Naive thymus-derived CD4-positive, alpha-beta T cell (primary cell): Measurements from ENCODE around the gene MRPL23. TPM values are rescaled to one million over a fixed set of nuclear protein-coding genes. Genes with fewer than 3 reads are reported as not detected.

Experiments used
- ATAC-seq: fragments of 150-1000 bp; cut with Tn5 transposase; 2 replicates; pipeline ENCODE4 v1.10.0; 2021; ENCODE audit warnings: mild to moderate bottlenecking, moderate library complexity
- CTCF ChIA-PET: fragments of 350-600 bp; sonication (Branson Sonifier 250); formaldehyde crosslinking; loops from one replicate; lab custom pipeline; 2021; ENCODE audit warnings: antibody characterized with exemption; lab: Charles Lee
- POLR2A ChIA-PET: fragments of 350-600 bp; sonication (Branson Sonifier 250); formaldehyde crosslinking; loops from one replicate; lab custom pipeline; 2021; ENCODE audit warnings: antibody characterized with exemption, inconsistent platforms; lab: Charles Lee
- DNase-seq, 9 donors: peaks; one replicate each; pipeline versions ENCODE4 v3.0.0 to v3.0.0-alpha.2; 2020 to 2022; ENCODE audit warnings: mixed read lengths in 1 of 9
- H3K27ac ChIP-seq: one replicate; pipeline ENCODE4 v1.7.0; 2013; ENCODE audit warnings: mild to moderate bottlenecking, low read depth, low read length, moderate library complexity
- H3K27me3 ChIP-seq, 2 donors: one replicate each; pipeline ENCODE4 v1.7.0; 2013; ENCODE audit warnings: low read length in 2 of 2, mild to moderate bottlenecking in 2 of 2, moderate library complexity in 2 of 2; ENCODE audit not compliant: control insufficient read depth in 2 of 2, insufficient read depth in 2 of 2
- H3K36me3 ChIP-seq, 3 experiments: 1 replicate in 2 of 3; 2 replicates in 1 of 3; pipeline ENCODE4 v1.7.0; 2013; ENCODE audit warnings: low read length in 3 of 3, mild to moderate bottlenecking in 3 of 3, moderate library complexity in 1 of 3; ENCODE audit not compliant: insufficient read depth in 3 of 3, control insufficient read depth in 2 of 3
- H3K4me1 ChIP-seq, 2 donors: one replicate each; pipeline ENCODE4 v1.7.0; 2013; ENCODE audit warnings: low read length in 2 of 2, mild to moderate bottlenecking in 2 of 2, moderate library complexity in 1 of 2; ENCODE audit not compliant: control insufficient read depth in 2 of 2, insufficient read depth in 2 of 2
- H3K4me3 ChIP-seq: 2 replicates; pipeline ENCODE4 v1.7.0; 2013; ENCODE audit warnings: mild to moderate bottlenecking, low read length
- H3K9me3 ChIP-seq, 3 experiments: 1 replicate in 2 of 3; 2 replicates in 1 of 3; pipeline ENCODE4 v1.7.0; 2013; ENCODE audit warnings: low read length in 3 of 3; ENCODE audit not compliant: control insufficient read depth in 2 of 3
- H3K27ac Mint-ChIP-seq, 9 donors: one replicate each; pipeline ENCODE4 v1.8.0; 2020 to 2022; ENCODE audit warnings: mixed read lengths in 9 of 9, mild to moderate bottlenecking in 8 of 9, moderate library complexity in 5 of 9, inconsistent platforms in 2 of 9
- H3K27me3 Mint-ChIP-seq, 5 donors: one replicate each; pipeline ENCODE4 v1.8.0; 2021 to 2022; ENCODE audit warnings: mixed read lengths in 5 of 5, mild to moderate bottlenecking in 1 of 5
- H3K36me3 Mint-ChIP-seq, 5 donors: one replicate each; pipeline ENCODE4 v1.8.0; 2020 to 2022; ENCODE audit warnings: mixed read lengths in 5 of 5, mild to moderate bottlenecking in 3 of 5, inconsistent platforms in 1 of 5
- H3K4me1 Mint-ChIP-seq, 7 donors: one replicate each; pipeline ENCODE4 v1.8.0; 2020 to 2022; ENCODE audit warnings: mixed read lengths in 7 of 7, mild to moderate bottlenecking in 3 of 7, inconsistent platforms in 1 of 7
- H3K4me3 Mint-ChIP-seq, 10 donors: one replicate each; pipeline ENCODE4 v1.8.0; 2020 to 2022; ENCODE audit warnings: mild to moderate bottlenecking in 10 of 10, mixed read lengths in 10 of 10, moderate library complexity in 6 of 10, inconsistent platforms in 2 of 10
- H3K9me3 Mint-ChIP-seq, 11 donors: one replicate each; pipeline ENCODE4 v1.8.0; 2020 to 2022; ENCODE audit warnings: mixed read lengths in 11 of 11, mild to moderate bottlenecking in 4 of 11, inconsistent platforms in 1 of 11, moderate library complexity in 1 of 11
- intact Hi-C, 2 donors: fragments of 100-400 bp; cut with micrococcal nuclease; formaldehyde crosslinking; loops; one replicate each; pipeline ENCODE4 v1.15.1; 2023
- polyA plus RNA-seq, 2 donors: library from polyadenylated mRNA; unstranded; fragments of 300-500 nt; fragmentation: Illumina TruSeq; gene quantifications; one replicate each; pipeline ENCODE4 v1.2.3, GENCODE V29; 2021
- total RNA-seq, 6 experiments: library from RNA in 5 of 6; stranded (reverse) in 5 of 6; gene quantifications; 1 replicate in 5 of 6; 2 replicates in 1 of 6; pipeline ENCODE4 v1.2.3 and lab custom pipeline; 2021 to 2026

Gene MRPL23
- total and polyA plus RNA-seq, 7 experiments from 2014 or later: 11.3 to 54.8 (median 46.9) TPM

DNA sequence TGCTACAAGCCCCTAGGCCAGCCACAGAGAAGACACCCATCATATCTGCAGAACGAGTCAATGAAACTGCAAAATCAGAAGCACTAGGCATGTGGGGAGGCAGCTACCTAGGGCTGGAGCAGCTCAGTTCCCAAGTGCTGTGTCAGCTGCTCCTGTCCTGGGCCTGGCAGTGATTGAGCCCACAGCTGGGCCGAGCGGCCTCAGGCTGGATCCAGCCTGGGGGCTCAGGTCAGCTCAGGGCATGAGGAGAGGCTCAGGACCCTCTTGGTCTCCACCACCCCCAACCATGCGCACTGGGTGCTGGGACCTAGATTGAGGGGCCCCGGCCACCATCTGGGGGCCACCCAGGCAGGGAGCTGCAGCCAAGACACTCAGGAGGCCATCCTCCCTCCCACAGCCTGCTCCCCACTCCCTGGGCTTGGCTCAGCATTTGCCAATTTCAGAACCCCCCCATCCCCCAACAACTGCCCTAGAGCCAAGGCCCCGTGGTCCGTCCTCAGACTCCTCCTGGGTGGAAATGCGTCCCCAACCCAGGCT, 30.1 kb upstream of the MRPL23 start:
- CTCF ChIA-PET: interaction anchor here (1.1 to 1.6 kb wide), 2 partner anchors 26 to 35 kb away, joined by 5 read pairs; partner anchors contain the start of gene PRR33
- intact Hi-C loops: loop anchor here (5.0 kb wide), 2 partner anchors 35 to 65 kb away; partner anchors contain the start of gene LSP1 (in 2 of the 2)
- no peak for DNase-seq

DNA sequence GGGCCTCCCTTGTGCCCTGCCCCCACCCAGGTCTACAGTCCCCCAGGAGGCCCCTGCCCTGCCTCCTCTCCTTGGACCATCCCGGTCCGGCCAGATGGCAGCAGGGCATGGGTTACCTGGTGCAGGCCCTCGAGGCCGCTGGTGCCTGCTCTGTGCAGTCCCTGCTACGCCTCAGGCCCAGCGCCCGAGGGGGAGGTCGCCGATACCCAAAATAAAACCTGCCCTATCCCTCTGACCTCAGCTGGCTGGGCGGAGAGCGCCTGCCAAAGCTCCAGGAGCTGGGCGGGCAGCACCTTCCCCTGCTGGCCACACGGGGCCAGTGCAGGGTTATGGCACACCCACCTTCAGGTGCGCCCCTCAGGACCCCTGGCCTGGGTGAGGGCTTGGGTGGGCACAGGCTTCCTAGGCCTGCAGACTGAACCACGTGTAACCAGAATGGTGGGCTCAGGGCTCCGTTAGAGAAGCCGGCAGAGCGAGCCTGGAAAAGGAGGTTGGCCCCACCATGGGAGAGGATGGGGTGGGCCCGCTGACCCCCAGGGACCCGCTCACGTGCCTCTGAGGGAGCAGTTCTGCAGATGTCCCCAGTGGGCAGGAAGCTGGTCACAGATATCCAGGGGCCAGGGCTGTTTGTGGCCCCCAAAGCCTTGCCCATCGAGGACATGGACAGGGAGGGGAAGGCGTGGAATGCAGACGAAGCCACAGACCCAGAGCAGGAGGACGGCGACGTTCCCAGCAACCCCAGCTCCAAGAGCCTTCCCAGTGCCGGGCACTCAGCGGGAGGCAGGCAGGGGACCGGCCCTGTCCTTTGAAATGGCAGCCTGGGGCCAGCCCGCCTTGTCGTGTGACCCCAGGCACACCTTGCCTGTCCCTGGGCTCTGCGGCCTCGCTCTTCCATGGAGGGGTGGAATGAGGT, 29.4 kb upstream of the MRPL23 start:
- Histone ChIP-seq H3K4me1 (no peaks in the 10 kb centered on the region), H3K4me3 (no peak overlapping the region), H3K27ac (no peak overlapping the region), H3K36me3 (no peaks in the 10 kb centered on the region), H3K9me3 (no peaks in the 10 kb centered on the region), H3K27me3 (no peaks in the 10 kb centered on the region)
- peak in 1 of 9 donors; percentile 19 for DNase-seq
- Mint-ChIP-seq H3K4me3 (no peak overlapping the region), H3K4me1 (peaks cover 8 to 32% (median 14%) of the 10 kb centered on the region in 7 donors), H3K9me3 (peaks cover 0 to 3% (median 0%) of the 10 kb centered on the region in 11 donors), H3K27me3 (peaks cover 0 to 15% (median 11%) of the 10 kb centered on the region in 5 donors), H3K27ac (peak overlapping the region in 1 of 9 donors; percentile 5), H3K36me3 (peaks cover 0 to 7% (median 0%) of the 10 kb centered on the region in 5 donors)
- POLR2A ChIA-PET: interaction anchor here (0.9 to 2.8 kb wide), 5 partner anchors 27 to 67 kb away, joined by 3 to 41 read pairs (median 9); partner anchors contain the start of genes LSP1 and PRR33
- CTCF ChIA-PET: interaction anchor here (1.1 to 1.6 kb wide), 2 partner anchors 27 to 36 kb away, joined by 5 read pairs; partner anchors contain the start of gene PRR33
- intact Hi-C loops: loop anchor here (1.0 to 5.0 kb wide), 3 partner anchors 35 to 80 kb away; partner anchors contain the start of gene LSP1 (in 2 of the 2)
- ATAC-seq: peak; percentile 50

More for the DNA sequence above, 30.1 kb upstream of the MRPL23 start:
- Mint-ChIP-seq H3K36me3 (peaks cover 0 to 7% (median 0%) of the 10 kb centered on the region in 5 donors), H3K27ac (peak overlapping the region in 5 of 9 donors; percentile 8 to 78 (median 28)), H3K4me3 (no peak overlapping the region), H3K27me3 (peaks cover 0 to 15% (median 11%) of the 10 kb centered on the region in 5 donors), H3K4me1 (peaks cover 5 to 32% (median 13%) of the 10 kb centered on the region in 7 donors), H3K9me3 (peaks cover 0 to 3% (median 0%) of the 10 kb centered on the region in 11 donors)
- no peaks in the 10 kb centered on the region for H3K4me1 ChIP-seq
- POLR2A ChIA-PET: interaction anchor here (1.0 to 2.8 kb wide), 5 partner anchors 26 to 72 kb away, joined by 3 to 41 read pairs (median 9); partner anchors contain the start of genes LSP1 and PRR33
- no peaks in the 10 kb centered on the region for H3K9me3 ChIP-seq
- no peaks in the 10 kb centered on the region for H3K27me3 ChIP-seq
- peak; percentile 15 for ATAC-seq
- H3K36me3 ChIP-seq: no peaks in the 10 kb centered on the region
- H3K4me3 ChIP-seq: no peak overlapping the region
- no peak overlapping the region for H3K27ac ChIP-seq

DNA sequence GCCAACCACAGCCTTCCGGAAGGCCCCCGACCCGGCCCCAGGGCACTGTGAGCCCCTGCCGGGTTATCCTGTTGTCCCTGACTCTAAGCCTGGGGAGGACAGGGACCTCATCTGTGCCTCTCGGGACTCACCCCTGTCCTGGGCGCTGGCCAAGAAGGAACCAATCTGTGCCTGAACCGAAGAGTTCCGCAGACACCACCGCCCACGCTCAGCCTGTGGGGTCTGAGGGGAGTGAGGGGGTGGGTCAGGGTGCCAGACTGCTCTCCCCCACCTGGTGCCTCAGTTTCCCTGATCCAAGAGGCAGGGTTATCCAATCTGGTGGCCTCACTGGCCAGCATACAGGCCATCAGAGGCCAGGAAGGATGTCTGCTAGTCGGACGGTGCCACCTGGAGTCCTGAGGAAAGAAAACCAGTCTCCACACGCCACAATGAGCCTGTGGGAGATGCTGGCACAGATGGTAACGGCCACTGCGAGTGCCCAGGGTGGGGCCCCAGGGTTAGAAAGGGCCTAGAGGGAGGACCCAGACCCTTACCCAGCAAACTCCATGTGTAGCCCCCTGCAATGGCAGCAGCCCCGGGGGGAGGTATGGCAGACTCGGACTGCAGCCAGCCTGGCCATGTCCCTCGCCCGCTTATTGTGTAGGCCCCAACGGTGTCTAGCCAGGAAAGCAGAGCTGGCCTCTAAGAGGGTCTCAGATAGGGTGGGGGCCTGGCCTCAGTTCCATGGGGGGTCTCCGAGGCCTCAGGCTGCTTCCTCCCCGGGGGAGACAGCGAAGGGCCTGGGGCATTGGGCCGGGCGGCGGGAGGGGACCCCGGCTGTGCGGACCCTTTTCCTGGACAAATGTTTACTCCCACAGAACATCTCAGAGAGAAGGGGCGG, 28.5 kb upstream of the MRPL23 start:
- H3K4me3 Mint-ChIP-seq: no peak overlapping the region

DNA sequence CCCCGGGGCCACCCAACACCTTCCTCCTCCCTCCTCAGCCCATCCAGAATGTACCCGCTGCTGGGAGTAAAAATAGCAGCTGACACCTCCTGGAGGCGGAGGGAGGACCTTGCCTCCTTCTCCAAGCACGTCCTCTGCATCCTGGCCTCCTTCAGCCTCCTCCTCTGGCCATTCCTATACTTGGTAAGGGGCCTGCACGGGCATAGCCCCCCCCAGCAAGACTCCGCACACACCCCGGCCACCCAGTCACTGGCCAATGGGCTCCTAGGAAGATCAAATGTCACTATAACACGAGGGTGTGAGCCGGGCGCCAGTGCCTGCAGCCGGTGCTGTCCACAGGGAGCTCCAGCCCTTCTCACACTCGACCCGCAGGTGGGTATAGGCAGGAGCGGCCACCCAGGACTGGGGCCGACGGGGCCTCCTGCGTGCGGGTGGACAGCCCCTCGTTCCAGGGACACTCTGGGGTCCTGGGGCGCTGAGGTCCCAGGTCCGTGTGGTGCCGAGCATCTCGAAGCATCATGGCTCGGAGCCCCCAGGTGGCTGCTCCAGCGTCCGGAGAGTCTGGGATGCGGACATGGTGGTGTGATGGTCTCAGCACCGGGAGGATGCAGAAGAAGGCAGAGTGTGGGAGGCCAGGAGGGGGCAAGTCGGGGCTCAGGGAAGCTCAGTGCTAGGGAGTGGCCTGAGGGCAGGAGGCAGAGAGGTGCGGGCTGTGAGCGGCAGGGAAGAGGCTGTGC, 27.6 kb upstream of the MRPL23 start, which contains the start of gene TNNT3:
TNNT3 (plus strand) TSS at position 313 of the 737 bp plus-strand sequence. CDS start 3,172 bp downstream, outside the sequence.
- no peak within 1 kb of the TSS for H3K4me3 ChIP-seq
- no peak within 1 kb of the TSS for H3K4me3 Mint-ChIP-seq
- POLR2A ChIA-PET: interaction anchor here (0.7 to 0.9 kb wide), 2 partner anchors 27 to 71 kb away, joined by 3 to 5 read pairs; no protein-coding TSS in a partner anchor
- no peak for ATAC-seq
- intact Hi-C loops: loop anchor here (5.0 kb wide), 2 partner anchors 37 to 67 kb away; partner anchors contain the start of gene LSP1 (in 2 of the 2)
- DNase-seq: no peak
- CTCF ChIA-PET: interaction anchor here (0.6 kb wide), 1 partner anchor 36 kb away, joined by 4 read pairs; no protein-coding TSS in a partner anchor
- no peaks in the 10 kb centered on the region for H3K9me3 ChIP-seq
- H3K27me3 ChIP-seq: no peaks in the 10 kb centered on the region
- peaks cover 9 to 32% (median 21%) of the 10 kb centered on the region in 7 donors for H3K4me1 Mint-ChIP-seq
- no peak within 1 kb of the TSS for H3K27ac ChIP-seq
- H3K27ac Mint-ChIP-seq: peak within 1 kb of the TSS in 2 of 9 donors; percentile 13 to 25
- H3K27me3 Mint-ChIP-seq: peaks cover 0 to 14% (median 8%) of the 10 kb centered on the region in 5 donors
- no peaks in the 10 kb centered on the region for H3K36me3 ChIP-seq
- peaks cover 0 to 7% (median 0%) of the 10 kb centered on the region in 5 donors for H3K36me3 Mint-ChIP-seq
- no peaks in the 10 kb centered on the region for H3K4me1 ChIP-seq
- H3K9me3 Mint-ChIP-seq: peaks cover 0 to 3% (median 0%) of the 10 kb centered on the region in 11 donors

More for the DNA sequence above, 28.5 kb upstream of the MRPL23 start:
- Histone ChIP-seq H3K4me3 (no peak overlapping the region), H3K4me1 (no peaks in the 10 kb centered on the region), H3K27me3 (no peaks in the 10 kb centered on the region), H3K9me3 (no peaks in the 10 kb centered on the region), H3K36me3 (no peaks in the 10 kb centered on the region), H3K27ac (no peak overlapping the region)
- Mint-ChIP-seq H3K9me3 (peaks cover 0 to 3% (median 0%) of the 10 kb centered on the region in 11 donors), H3K27me3 (peaks cover 0 to 17% (median 11%) of the 10 kb centered on the region in 5 donors), H3K36me3 (peaks cover 0 to 7% (median 0%) of the 10 kb centered on the region in 5 donors), H3K27ac (peak overlapping the region in 1 of 9 donors; percentile 5), H3K4me1 (peaks cover 9 to 34% (median 18%) of the 10 kb centered on the region in 7 donors)
- ATAC-seq: no peak
- DNase-seq: no peak
- POLR2A ChIA-PET: interaction anchor here (0.9 to 2.8 kb wide), 4 partner anchors 28 to 66 kb away, joined by 3 to 41 read pairs (median 8); partner anchors contain the start of genes LSP1 and PRR33
- intact Hi-C loops: loop anchor here (1.0 to 5.0 kb wide), 3 partner anchors 36 to 81 kb away; partner anchors contain the start of gene LSP1 (in 2 of the 2)
- CTCF ChIA-PET: no interaction called here
